Measurements from ENCODE around the gene POU3F1. TPM values are rescaled to one million over a fixed set of nuclear protein-coding genes. Genes with fewer than 3 reads are reported as not detected.

The POU3F1 gene
- total RNA-seq, result 0.14 TPM in 1 of 2 replicates, not detected in the other

GRCh38 chr1:38046333-38046883 lies at the start of gene POU3F1:
POU3F1 (minus strand) TSS chr1:38046793; CDS start chr1:38046743, 50 bp downstream.

GRCh38 chr1:38012363-38013226 lies 34.0 kb downstream of the POU3F1 start, which contains the start of gene UTP11:
UTP11 (plus strand) TSS chr1:38012734; CDS start chr1:38012803, 69 bp downstream.

GRCh38 chr1:38005195-38006007 lies 41.2 kb downstream of the POU3F1 start, which contains the start of gene FHL3:
FHL3 (minus strand) TSS chr1:38005514; CDS start chr1:37999412, 6,102 bp downstream.

Small RNA genes lying within 50 kb of the gene (small RNA-seq; reads per million reads assigned to genes)
- gene MIR3659 (ENCODE audit: low replicate concordance), result not detected

Other genes starting within 250 kb of the POU3F1 start
- gene C1orf122, start 239.0 kb downstream of the POU3F1 start, total RNA-seq, result 18.9 and 23.9 TPM in 2 replicates
- gene YRDC, start 238.6 kb downstream of the POU3F1 start, total RNA-seq, result 23.9 and 34.9 TPM in 2 replicates
- gene MTF1, start 187.2 kb downstream of the POU3F1 start, total RNA-seq, result 3.7 and 4.4 TPM in 2 replicates
- 30.9 and 44.9 TPM in 2 replicates for gene INPP5B, start 99.7 kb downstream of the POU3F1 start, total RNA-seq
- gene SF3A3, start 56.8 kb downstream of the POU3F1 start, total RNA-seq, result 85.1 and 89.5 TPM in 2 replicates
- gene FHL3, start 41.3 kb downstream of the POU3F1 start, total RNA-seq, result 34.4 and 36.1 TPM in 2 replicates
- 44.4 and 69.9 TPM in 2 replicates for gene UTP11, start 34.1 kb downstream of the POU3F1 start, total RNA-seq